OCI-LY7 (cell line): Measurements from ENCODE around the gene KLRC1.
"Not testable (repeated sequence)": the region's sequence is repeated elsewhere in the genome, so short reads cannot be mapped to it uniquely, and the experiment has no call there.

ENCODE experiments used
- CTCF ChIP-seq: fragments of 200-600 bp; sonication (generic); conservative IDR thresholded peaks from 2 replicates; pipeline ENCODE4 v1.5.1; 2014; ENCODE audit warnings: mild to moderate bottlenecking, antibody characterized with exemption, low read length, moderate library complexity, mixed read lengths
- EZH2phosphoT487 ChIP-seq: fragments of 200-600 bp; sonication (generic); IDR thresholded peaks from 2 replicates; pipeline ENCODE4 v1.6.1; 2018; ENCODE audit warnings: low read depth, borderline replicate concordance, mild to moderate bottlenecking, mixed run types, antibody characterized with exemption, low read length, moderate library complexity, mixed read lengths

- TF ChIP-seq CTCF, EZH2phosphoT487: not testable (repeated sequence)
Measured at GRCh38 chr12:10446052-10446451, 7.1 kb downstream of the KLRC1 start.
